Embryonic facial prominence (tissue), 1 donor: ENCODE results near the gene ING1.

Source experiments
- DNase-seq: peaks from one replicate; pipeline ENCODE4 v3.0.0-alpha.2; 2016; ENCODE audit errors: extremely low spot score

The ING1 gene

GRCh38 chr13:110772091-110772984 is 58.8 kb downstream of the ING1 start:
- no peak for DNase-seq
